Astrocyte of the cerebellum (primary cell): Measurements from ENCODE around the gene TMEM179B.
"Not testable (repeated sequence)": the region's sequence is repeated elsewhere in the genome, so short reads cannot be mapped to it uniquely, and the experiment has no call there.

Experiments used
- DNase-seq: peaks from one replicate; pipeline ENCODE4 v3.0.0-alpha.2; 2011; ENCODE audit warnings: low read depth
- H3K4me3 ChIP-seq: 2 replicates; pipeline ENCODE4 v1.5.1; 2011; ENCODE audit warnings: mild to moderate bottlenecking, low read depth, low read length, moderate library complexity
- CTCF ChIP-seq: IDR thresholded peaks from 2 replicates; pipeline ENCODE4 v1.5.1; 2012; ENCODE audit warnings: low read length, low read depth, moderate library complexity, mild to moderate bottlenecking; ENCODE audit errors: missing control alignments
- in situ Hi-C: cut with HindIII; loops from 2 replicates; pipeline ENCODE4 v1.10.0; 2017; ENCODE audit warnings: low sequenced_read_pairs

The TMEM179B gene

GRCh38 chr11:62755086-62755615 is 32.1 kb upstream of the TMEM179B start:
- in situ Hi-C loops = no loop called here
- TF ChIP-seq CTCF = no peak
- no peak for DNase-seq
- no peak overlapping the region for H3K4me3 ChIP-seq

- DNase-seq = no peak
- H3K4me3 ChIP-seq = no peak overlapping the region
- no peak for TF ChIP-seq CTCF
- in situ Hi-C loops = no loop called here
Measured at GRCh38 chr11:62757846-62758788, 29.1 kb upstream of the TMEM179B start.

- H3K4me3 ChIP-seq = peak overlapping the region; percentile 60
- in situ Hi-C loops, DNase-seq: not testable (repeated sequence)
Measured at GRCh38 chr11:62760867-62761227, 26.4 kb upstream of the TMEM179B start.

- no peak for DNase-seq
- peak overlapping the region; percentile 59 for H3K4me3 ChIP-seq
Measured at GRCh38 chr11:62770778-62771143, 16.4 kb upstream of the TMEM179B start.

GRCh38 chr11:62771144-62772021 is 15.8 kb upstream of the TMEM179B start, which contains the start of gene TAF6L:
Gene TAF6L (plus strand): TSS chr11:62771396. CDS start chr11:62775784, 4,388 bp downstream.
- no peak for TF ChIP-seq CTCF
- peak within 1 kb of the TSS; percentile 59 for H3K4me3 ChIP-seq
- DNase-seq = peak; percentile 91
- in situ Hi-C loops = no loop called here

More at GRCh38 chr11:62770778-62771143, 16.4 kb upstream of the TMEM179B start:
- no peak for TF ChIP-seq CTCF
- in situ Hi-C loops = no loop called here

- no peak for DNase-seq
- in situ Hi-C loops = no loop called here
- no peak for TF ChIP-seq CTCF
- H3K4me3 ChIP-seq = no peak overlapping the region
Measured at GRCh38 chr11:62774407-62774806, 12.8 kb upstream of the TMEM179B start.
